Thoracic aorta (tissue), 2 donors: ENCODE results near the gene GNAL. TPM values are rescaled to one million over a fixed set of nuclear protein-coding genes. Genes with fewer than 3 reads are reported as not detected.
A peak's percentile ranks its signal among the peaks of the same experiment; 100 is the strongest.
"Not testable (repeated sequence)": the region's sequence is repeated elsewhere in the genome, so short reads cannot be mapped to it uniquely, and the experiment has no call there.

ENCODE experiments used
- ATAC-seq: fragments of 150-250 bp; one replicate; pipeline ENCODE4 v1.8.0; 2017; ENCODE audit warnings: low read depth; ENCODE audit not compliant: insufficient number of reproducible peaks, low FRiP score
- DNase-seq: peaks from one replicate; pipeline ENCODE4 v3.0.0-alpha.2; 2020; ENCODE audit warnings: low spot score
- H3K27ac ChIP-seq, 2 donors: fragments of 200-600 bp; sonication (generic); 1 replicate in 1 of 2; 2 replicates in 1 of 2; pipeline ENCODE4 v1.5.1; 2016; ENCODE audit warnings: mild to moderate bottlenecking in 2 of 2, moderate library complexity in 2 of 2
- H3K27me3 ChIP-seq: fragments of 200-600 bp; sonication (generic); replicated peaks from 2 replicates; pipeline ENCODE4 v1.6.0; 2016; ENCODE audit warnings: mild to moderate bottlenecking; ENCODE audit not compliant: insufficient read depth
- H3K36me3 ChIP-seq: fragments of 200-600 bp; sonication (generic); one replicate; pipeline ENCODE4 v1.5.1; 2016
- H3K4me1 ChIP-seq, 2 donors: fragments of 200-600 bp; sonication (generic); 1 replicate in 1 of 2; 2 replicates in 1 of 2; pipeline versions ENCODE4 v1.5.1 to v1.6.0; 2016; ENCODE audit warnings: low read depth in 2 of 2, mild to moderate bottlenecking in 1 of 2; ENCODE audit not compliant: control insufficient read depth in 1 of 2
- H3K4me3 ChIP-seq: fragments of 200-600 bp; sonication (generic); 2 replicates; pipeline ENCODE4 v1.5.1; 2016; ENCODE audit warnings: mild to moderate bottlenecking
- H3K9me3 ChIP-seq: fragments of 200-600 bp; sonication (generic); 2 replicates; pipeline ENCODE4 v1.5.1; 2016
- total RNA-seq, 2 donors: library from RNA; depleted of rRNA; stranded (reverse); fragments of >200 nt; gene quantifications; one replicate each; pipeline versions ENCODE4 v1.1.0 to v1.2.3, GENCODE V29; 2016
- TF ChIP-seq, protein P1 (sequence below): fragments of 200-600 bp; sonication (generic); IDR thresholded peaks from one replicate; pipeline ENCODE4 v1.5.1; 2019; ENCODE audit warnings: antibody characterized with exemption

The GNAL gene
- total RNA-seq, 2 donors from 2014 or later: 4.2 to 20.4 TPM

DNA sequence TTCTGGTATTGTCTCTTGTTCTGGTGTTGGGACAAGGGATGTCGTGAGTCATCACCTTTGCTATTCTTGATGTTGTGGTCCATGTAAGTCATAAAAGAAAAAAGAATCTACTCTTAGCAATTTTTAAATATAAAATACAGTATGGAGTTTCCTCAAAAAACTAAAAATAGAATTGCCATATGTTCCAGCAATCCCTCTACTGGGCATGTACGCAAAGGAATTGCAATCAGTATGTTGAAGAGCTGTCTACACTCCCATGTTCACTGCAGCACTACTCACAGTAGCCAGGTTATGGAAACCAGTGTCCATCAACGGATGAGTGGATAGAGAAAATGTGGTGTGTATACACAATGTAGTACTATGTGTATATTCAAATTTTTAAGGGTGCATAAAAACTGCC, 10.9 kb upstream of the GNAL start:
- H3K9me3 ChIP-seq: no peaks in the 10 kb centered on the region
- H3K27me3 ChIP-seq: no peaks in the 10 kb centered on the region
- TF ChIP-seq, protein P1, sequence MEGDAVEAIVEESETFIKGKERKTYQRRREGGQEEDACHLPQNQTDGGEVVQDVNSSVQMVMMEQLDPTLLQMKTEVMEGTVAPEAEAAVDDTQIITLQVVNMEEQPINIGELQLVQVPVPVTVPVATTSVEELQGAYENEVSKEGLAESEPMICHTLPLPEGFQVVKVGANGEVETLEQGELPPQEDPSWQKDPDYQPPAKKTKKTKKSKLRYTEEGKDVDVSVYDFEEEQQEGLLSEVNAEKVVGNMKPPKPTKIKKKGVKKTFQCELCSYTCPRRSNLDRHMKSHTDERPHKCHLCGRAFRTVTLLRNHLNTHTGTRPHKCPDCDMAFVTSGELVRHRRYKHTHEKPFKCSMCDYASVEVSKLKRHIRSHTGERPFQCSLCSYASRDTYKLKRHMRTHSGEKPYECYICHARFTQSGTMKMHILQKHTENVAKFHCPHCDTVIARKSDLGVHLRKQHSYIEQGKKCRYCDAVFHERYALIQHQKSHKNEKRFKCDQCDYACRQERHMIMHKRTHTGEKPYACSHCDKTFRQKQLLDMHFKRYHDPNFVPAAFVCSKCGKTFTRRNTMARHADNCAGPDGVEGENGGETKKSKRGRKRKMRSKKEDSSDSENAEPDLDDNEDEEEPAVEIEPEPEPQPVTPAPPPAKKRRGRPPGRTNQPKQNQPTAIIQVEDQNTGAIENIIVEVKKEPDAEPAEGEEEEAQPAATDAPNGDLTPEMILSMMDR: no peak
- no peaks in the 10 kb centered on the region for H3K4me1 ChIP-seq
- no peak for ATAC-seq
- no peak for DNase-seq
- no peaks in the 10 kb centered on the region for H3K36me3 ChIP-seq
- no peak overlapping the region for H3K4me3 ChIP-seq
- no peak overlapping the region for H3K27ac ChIP-seq

DNA sequence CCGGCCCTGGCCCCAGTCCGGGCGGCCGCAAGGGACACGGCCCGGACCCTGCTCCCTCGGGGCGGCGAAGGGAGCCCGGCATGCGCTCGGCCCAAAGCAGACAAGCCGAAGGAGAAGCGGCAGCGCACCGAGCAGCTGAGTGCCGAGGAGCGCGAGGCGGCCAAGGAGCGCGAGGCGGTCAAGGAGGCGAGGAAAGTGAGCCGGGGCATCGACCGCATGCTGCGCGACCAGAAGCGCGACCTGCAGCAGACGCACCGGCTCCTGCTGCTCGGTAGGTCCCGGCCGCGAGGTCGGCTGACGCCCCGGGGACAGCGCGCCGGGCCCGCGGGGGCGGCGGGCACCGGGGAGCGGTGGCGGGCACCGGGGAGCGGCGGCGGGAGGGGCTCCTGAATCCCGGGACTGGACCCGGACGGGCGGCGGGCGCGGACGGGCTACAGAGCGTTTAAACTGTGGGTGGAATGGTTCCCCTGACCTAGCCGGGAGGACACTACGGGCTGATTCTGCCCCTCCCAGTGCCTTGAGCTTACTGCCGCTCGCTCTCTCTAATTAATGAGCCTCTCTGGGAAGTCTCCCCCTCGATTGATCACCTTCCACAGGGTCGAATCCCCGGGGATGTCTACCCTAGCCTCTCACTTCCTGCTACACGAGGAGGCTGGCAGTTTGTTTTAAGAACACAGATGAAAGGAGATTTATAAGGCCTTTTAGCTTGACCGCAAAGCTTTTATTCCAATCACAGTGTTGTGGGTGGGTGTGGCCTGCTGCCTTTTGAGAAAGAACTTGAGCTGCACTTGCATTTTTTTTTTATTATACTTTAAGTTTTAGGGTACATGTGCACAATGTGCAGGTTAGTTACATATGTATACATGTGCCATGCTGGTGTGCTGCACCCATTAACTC, 853 bp downstream of the GNAL start:
- Histone ChIP-seq H3K27ac (peak overlapping the region; percentile 65), H3K4me1 (peaks cover 0 to 7% of the 10 kb centered on the region in 2 donors), H3K36me3 (no peaks in the 10 kb centered on the region), H3K9me3 (no peaks in the 10 kb centered on the region), H3K4me3 (peak overlapping the region; percentile 93), H3K27me3 (no peaks in the 10 kb centered on the region)
- DNase-seq (no peak), ATAC-seq (no peak)
- TF ChIP-seq, protein P1: no peak

DNA sequence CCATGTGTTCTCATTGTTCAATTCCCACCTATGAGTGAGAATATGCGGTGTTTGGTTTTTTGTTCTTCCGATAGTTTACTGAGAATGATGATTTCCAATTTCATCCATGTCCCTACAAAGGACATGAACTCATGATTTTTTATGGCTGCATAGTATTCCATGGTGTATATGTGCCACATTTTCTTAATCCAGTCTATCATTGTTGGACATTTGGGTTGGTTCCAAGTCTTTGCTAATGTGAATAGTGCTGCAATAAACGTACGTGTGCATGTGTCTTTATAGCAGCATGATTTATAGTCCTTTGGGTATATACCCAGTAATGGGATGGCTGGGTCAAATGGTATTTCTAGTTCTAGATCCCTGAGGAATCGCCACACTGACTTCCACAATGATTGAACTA, 1.6 kb downstream of the GNAL start:
- not testable (repeated sequence) for H3K9me3 ChIP-seq

DNA sequence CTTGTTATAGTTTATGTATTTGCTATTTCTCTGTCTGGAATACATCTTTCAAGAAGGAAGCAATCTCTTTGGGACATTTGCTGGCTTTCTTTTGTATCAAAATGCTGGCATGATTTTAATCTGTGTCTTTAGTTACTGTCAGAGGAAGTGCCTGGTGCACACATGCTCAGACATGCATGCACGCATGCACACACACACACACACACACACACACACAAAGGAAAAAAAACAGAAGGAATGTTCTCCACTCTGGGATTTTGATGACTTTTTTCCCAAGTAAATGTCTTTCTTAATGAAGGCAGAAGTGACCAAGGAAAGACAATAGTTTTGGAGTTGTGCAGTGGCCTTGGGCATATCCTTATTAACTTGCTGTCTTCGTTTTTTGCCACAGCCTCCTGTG, 6.7 kb downstream of the GNAL start:
- Histone ChIP-seq H3K9me3 (no peaks in the 10 kb centered on the region), H3K36me3 (no peaks in the 10 kb centered on the region), H3K27me3 (no peaks in the 10 kb centered on the region), H3K4me3 (no peak overlapping the region), H3K27ac (no peak overlapping the region), H3K4me1 (no peaks in the 10 kb centered on the region)
- TF ChIP-seq, protein P1: no peak
- ATAC-seq (no peak), DNase-seq (no peak)

More for the DNA sequence above, 1.6 kb downstream of the GNAL start:
- H3K27ac ChIP-seq, H3K4me3 ChIP-seq, H3K27me3 ChIP-seq, H3K4me1 ChIP-seq, ATAC-seq, DNase-seq, H3K36me3 ChIP-seq: not testable (repeated sequence)

DNA sequence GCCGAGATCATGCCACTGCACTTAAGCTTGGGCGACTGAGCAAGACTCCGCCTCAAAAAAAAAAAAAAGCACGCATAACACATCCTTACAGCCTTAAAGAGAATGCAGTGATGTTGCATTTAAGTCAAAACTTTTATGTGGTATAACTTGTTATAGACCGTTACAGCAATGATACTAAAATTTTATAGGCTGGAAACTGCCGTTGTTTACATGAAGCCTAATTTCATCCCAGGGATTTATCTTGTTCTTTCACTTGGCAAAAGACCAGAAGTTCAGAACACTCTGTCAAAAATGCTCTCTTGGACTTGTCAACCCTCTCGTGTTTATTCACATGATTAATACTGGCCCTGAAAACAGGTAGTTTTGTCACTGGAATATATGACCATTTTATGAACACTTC, 7.4 kb downstream of the GNAL start:
- ATAC-seq: no peak
- Histone ChIP-seq H3K9me3 (no peaks in the 10 kb centered on the region), H3K36me3 (no peaks in the 10 kb centered on the region), H3K27me3 (no peaks in the 10 kb centered on the region), H3K4me3 (no peak overlapping the region), H3K27ac (no peak overlapping the region), H3K4me1 (no peaks in the 10 kb centered on the region)
- no peak for DNase-seq
- TF ChIP-seq, protein P1: no peak
